Astrocyte of the spinal cord (primary cell): ENCODE data around the gene CDH15.

Experiments used
- DNase-seq: peaks from one replicate; pipeline ENCODE4 v3.0.0; 2011; ENCODE audit warnings: low read depth, low spot score
- H3K4me3 ChIP-seq: 2 replicates; pipeline ENCODE4 v1.5.1; 2011; ENCODE audit warnings: low read depth, mild to moderate bottlenecking, low read length, moderate library complexity
- CTCF ChIP-seq: IDR thresholded peaks from 2 replicates; pipeline ENCODE4 v1.5.1; 2012; ENCODE audit warnings: low read depth, mild to moderate bottlenecking, low read length, inconsistent platforms
- in situ Hi-C: cut with HindIII; loops from 2 replicates; pipeline ENCODE4 v1.10.0; 2017; ENCODE audit warnings: low sequenced_read_pairs

CDH15 gene

GRCh38 chr16:89173174-89173921, 1.8 kb downstream of the CDH15 start:
- in situ Hi-C loops = no loop called here
- no peak overlapping the region for H3K4me3 ChIP-seq
- TF ChIP-seq CTCF = no peak
- DNase-seq = no peak

GRCh38 chr16:89174055-89174827, 2.7 kb downstream of the CDH15 start:
- in situ Hi-C loops = no loop called here
- no peak for DNase-seq
- no peak for TF ChIP-seq CTCF
- no peak overlapping the region for H3K4me3 ChIP-seq

GRCh38 chr16:89174877-89175276, 3.3 kb downstream of the CDH15 start:
- DNase-seq = no peak
- no peak overlapping the region for H3K4me3 ChIP-seq
- in situ Hi-C loops = no loop called here
- no peak for TF ChIP-seq CTCF

- no peak overlapping the region for H3K4me3 ChIP-seq
- TF ChIP-seq CTCF = no peak
- in situ Hi-C loops = no loop called here
- no peak for DNase-seq
These were observed 4.0 kb downstream of the CDH15 start for GRCh38 chr16:89175280-89176146.

GRCh38 chr16:89176147-89176690, 4.7 kb downstream of the CDH15 start:
- in situ Hi-C loops = no loop called here
- no peak for DNase-seq
- TF ChIP-seq CTCF = no peak
- H3K4me3 ChIP-seq = no peak overlapping the region

- no peak overlapping the region for H3K4me3 ChIP-seq
- DNase-seq = no peak
- no peak for TF ChIP-seq CTCF
- in situ Hi-C loops = no loop called here
These were observed 5.2 kb downstream of the CDH15 start for GRCh38 chr16:89176717-89177116.
